Progenitor cell of endocrine pancreas (in vitro differentiated cells): ENCODE results near the gene GLIS1. TPM values are rescaled to one million over a fixed set of nuclear protein-coding genes. Genes with fewer than 3 reads are reported as not detected.
A peak's percentile ranks its signal among the peaks of the same experiment; 100 is the strongest.

ENCODE experiments used
- DNase-seq: peaks from one replicate; pipeline ENCODE4 v3.0.0; 2021; ENCODE audit warnings: low spot score; ENCODE audit not compliant: unreplicated experiment
- H3K27ac Mint-ChIP-seq: 2 replicates; pipeline ENCODE4 v1.8.0; 2021; ENCODE audit warnings: mild to moderate bottlenecking, moderate library complexity, mixed read lengths
- H3K27me3 Mint-ChIP-seq: 2 replicates; pipeline ENCODE4 v1.8.0; 2021; ENCODE audit warnings: mixed read lengths
- H3K36me3 Mint-ChIP-seq: 2 replicates; pipeline ENCODE4 v1.8.0; 2022; ENCODE audit warnings: mixed read lengths; ENCODE audit not compliant: insufficient read depth
- H3K4me1 Mint-ChIP-seq: 2 replicates; pipeline ENCODE4 v1.8.0; 2021; ENCODE audit warnings: low read depth, mixed read lengths
- H3K4me3 Mint-ChIP-seq: 2 replicates; pipeline ENCODE4 v1.8.0; 2021; ENCODE audit warnings: low read depth, mild to moderate bottlenecking, moderate library complexity, mixed read lengths
- H3K9me3 Mint-ChIP-seq: 2 replicates; pipeline ENCODE4 v1.8.0; 2021; ENCODE audit warnings: low read depth, mixed read lengths
- total RNA-seq: library from RNA; stranded (reverse); gene quantifications from 2 replicates; pipeline ENCODE4 v1.2.1, GENCODE V29; 2021
- TF ChIP-seq, protein P1 (sequence below): fragments of 200-600 bp; sonication (generic); IDR thresholded peaks from one replicate; pipeline ENCODE4 v1.5.0; 2021; ENCODE audit warnings: antibody characterized with exemption, mild to moderate bottlenecking; ENCODE audit not compliant: unreplicated experiment

The GLIS1 gene
- total RNA-seq, 1 donor from 2014 or later, result not detected

DNA sequence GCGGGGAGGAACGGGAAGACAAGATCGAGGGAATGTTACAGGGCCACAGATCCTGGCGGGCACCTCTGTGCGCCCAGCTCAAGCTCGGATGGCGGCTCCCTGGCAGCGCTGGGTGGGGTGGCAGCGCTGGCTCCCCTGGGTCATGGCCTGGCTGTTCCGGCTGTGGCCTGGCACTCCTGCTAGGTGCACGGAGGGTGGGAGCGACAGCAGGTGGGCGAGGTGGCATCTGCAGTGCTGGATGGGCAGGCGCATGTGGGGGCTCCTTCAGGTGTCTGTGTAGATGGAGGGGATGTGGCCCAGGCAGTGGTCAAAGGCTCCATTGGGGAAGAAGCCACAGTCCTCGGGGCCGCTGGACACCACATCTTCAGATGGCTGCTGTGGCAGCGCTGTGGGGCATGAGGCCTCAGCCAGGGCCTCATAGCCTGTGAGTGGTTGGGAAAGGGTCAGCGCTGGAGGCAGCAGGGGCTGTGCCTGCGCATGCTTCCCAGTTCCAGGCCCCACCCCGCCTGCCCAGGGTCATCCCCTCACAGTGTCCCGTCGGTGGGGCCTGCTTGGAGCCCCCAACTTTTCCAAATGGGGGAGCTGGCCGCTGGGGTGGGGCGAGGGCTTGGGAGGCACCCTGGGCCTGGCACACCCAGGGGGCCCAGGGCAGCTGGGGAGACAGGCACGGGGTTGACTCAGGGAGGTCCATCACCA is 232.5 kb downstream of the GLIS1 start:
- H3K4me3 Mint-ChIP-seq, result no peak overlapping the region

DNA sequence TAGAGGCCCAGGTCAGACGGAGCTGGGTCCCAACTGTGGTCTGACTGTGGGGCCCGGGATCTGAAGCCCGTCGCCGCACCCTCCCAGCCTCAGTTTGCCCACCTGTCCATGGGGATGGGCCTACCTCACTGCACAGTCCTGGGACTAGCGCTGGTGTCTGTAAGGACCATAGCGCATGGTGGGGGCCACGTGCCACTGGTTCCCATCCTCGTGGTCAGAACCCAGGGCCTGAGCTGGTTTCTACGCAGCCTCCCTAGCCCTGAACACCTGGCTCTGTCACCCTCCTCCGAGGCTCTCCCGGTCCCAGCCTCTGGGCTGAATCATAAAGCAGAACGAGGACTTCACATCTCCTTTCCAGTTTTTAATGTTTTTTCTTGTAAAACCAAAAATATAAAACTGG is 233.1 kb downstream of the GLIS1 start:
- H3K27me3 Mint-ChIP-seq, result peaks cover 14% of the 10 kb centered on the region
- H3K27ac Mint-ChIP-seq, result no peak overlapping the region
- H3K36me3 Mint-ChIP-seq, result no peaks in the 10 kb centered on the region
- no peaks in the 10 kb centered on the region for H3K4me1 Mint-ChIP-seq
- TF ChIP-seq, protein P1, sequence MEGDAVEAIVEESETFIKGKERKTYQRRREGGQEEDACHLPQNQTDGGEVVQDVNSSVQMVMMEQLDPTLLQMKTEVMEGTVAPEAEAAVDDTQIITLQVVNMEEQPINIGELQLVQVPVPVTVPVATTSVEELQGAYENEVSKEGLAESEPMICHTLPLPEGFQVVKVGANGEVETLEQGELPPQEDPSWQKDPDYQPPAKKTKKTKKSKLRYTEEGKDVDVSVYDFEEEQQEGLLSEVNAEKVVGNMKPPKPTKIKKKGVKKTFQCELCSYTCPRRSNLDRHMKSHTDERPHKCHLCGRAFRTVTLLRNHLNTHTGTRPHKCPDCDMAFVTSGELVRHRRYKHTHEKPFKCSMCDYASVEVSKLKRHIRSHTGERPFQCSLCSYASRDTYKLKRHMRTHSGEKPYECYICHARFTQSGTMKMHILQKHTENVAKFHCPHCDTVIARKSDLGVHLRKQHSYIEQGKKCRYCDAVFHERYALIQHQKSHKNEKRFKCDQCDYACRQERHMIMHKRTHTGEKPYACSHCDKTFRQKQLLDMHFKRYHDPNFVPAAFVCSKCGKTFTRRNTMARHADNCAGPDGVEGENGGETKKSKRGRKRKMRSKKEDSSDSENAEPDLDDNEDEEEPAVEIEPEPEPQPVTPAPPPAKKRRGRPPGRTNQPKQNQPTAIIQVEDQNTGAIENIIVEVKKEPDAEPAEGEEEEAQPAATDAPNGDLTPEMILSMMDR, result no peak
- no peak for DNase-seq
- no peaks in the 10 kb centered on the region for H3K9me3 Mint-ChIP-seq
- H3K4me3 Mint-ChIP-seq, result no peak overlapping the region

More for the DNA sequence above, 232.5 kb downstream of the GLIS1 start:
- no peak overlapping the region for H3K27ac Mint-ChIP-seq
- H3K9me3 Mint-ChIP-seq, result no peaks in the 10 kb centered on the region
- no peaks in the 10 kb centered on the region for H3K4me1 Mint-ChIP-seq
- H3K27me3 Mint-ChIP-seq, result peaks cover 9% of the 10 kb centered on the region
- no peak for DNase-seq
- TF ChIP-seq, protein P1, result no peak
- no peaks in the 10 kb centered on the region for H3K36me3 Mint-ChIP-seq

DNA sequence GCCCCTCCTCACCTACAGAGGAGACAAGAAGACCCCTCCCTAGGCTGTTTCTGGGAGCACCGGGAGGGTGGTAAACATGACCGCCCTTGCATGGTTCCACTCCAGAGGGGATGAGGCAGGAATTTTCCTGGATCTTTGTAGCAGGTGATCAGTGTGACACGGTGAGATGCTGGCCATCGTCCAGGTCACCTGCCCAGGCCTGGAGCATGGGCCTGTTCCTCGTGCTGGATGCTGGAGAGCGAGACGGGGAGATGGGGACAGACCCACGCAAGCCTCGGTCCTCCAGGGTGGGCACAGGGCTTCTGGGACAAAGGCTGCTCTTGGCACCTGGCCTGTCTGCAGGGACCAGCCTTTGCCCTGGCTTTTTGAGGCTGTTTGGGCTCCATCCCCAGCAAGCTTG is 233.6 kb downstream of the GLIS1 start:
- DNase-seq, result no peak
- Mint-ChIP-seq H3K36me3 (no peaks in the 10 kb centered on the region), H3K4me1 (no peaks in the 10 kb centered on the region), H3K9me3 (no peaks in the 10 kb centered on the region), H3K4me3 (no peak overlapping the region), H3K27ac (no peak overlapping the region), H3K27me3 (peaks cover 14% of the 10 kb centered on the region)
- TF ChIP-seq, protein P1, result no peak

DNA sequence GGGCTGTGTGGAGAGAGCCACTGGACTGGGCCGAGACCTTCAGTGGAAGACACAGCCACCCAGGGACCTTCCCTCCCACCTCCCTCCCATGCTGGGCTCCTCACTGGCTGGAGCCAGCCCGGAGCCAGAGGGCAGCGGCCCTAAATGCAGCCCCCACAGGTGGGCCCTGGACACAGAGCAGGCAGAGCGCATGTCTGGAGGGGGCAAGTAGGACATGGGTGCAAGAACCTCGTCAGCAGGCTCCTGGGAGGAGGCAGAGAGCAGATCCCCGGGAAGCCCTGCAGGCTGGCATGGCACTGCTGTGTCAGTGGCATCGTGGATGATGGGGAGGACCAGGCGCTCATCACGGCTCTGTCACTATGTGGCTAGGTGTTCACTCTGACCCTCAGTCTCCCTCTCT is 234.1 kb downstream of the GLIS1 start:
- H3K4me3 Mint-ChIP-seq, result no peak overlapping the region
- H3K9me3 Mint-ChIP-seq, result no peaks in the 10 kb centered on the region
- peaks cover 14% of the 10 kb centered on the region for H3K27me3 Mint-ChIP-seq
- no peaks in the 10 kb centered on the region for H3K36me3 Mint-ChIP-seq
- no peak for DNase-seq
- H3K27ac Mint-ChIP-seq, result no peak overlapping the region
- H3K4me1 Mint-ChIP-seq, result no peaks in the 10 kb centered on the region
- TF ChIP-seq, protein P1, result no peak

DNA sequence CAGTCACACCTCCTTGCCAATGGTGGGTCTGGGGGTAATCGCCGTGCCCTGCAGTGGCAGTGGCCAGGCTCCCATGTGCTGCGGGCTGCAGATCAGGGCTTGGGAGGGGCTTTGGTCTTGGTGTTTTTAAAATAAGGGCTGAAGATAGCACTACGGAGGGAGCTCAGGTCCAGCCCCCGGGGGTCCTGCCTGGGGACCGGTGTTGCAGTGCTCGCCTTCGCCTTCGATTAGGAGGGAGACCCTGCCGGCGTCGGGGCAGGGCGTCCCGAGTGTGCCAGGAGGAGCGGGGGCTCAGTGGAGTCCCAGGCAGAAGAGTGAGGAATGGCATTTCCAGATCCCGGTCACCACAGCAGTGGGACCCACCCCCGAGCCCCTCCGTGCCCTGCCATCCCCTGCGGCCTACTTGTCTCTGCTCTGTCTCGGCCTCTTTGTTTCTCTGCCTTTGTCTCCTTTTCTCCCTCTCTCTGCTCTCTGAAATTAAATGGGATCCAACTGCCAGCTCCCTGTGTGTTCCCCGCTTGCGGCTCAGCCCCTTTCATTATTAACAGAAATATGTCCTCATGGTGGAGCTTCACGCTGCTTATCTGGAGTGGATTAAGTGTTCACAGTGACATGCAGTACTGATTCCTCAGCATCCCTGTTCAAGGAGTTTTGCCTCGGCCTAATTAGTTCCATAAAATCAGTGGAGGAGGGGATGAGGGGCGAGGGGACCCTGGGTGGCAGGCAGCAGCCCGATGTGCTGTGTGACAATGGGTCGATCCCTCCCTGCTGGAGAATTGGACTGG is 235.3 kb downstream of the GLIS1 start:
- peaks cover 17% of the 10 kb centered on the region for H3K27me3 Mint-ChIP-seq
- TF ChIP-seq, protein P1, result no peak

More for the DNA sequence above, 235.3 kb downstream of the GLIS1 start:
- DNase-seq, result no peak
- Mint-ChIP-seq H3K36me3 (no peaks in the 10 kb centered on the region), H3K4me1 (no peaks in the 10 kb centered on the region), H3K9me3 (no peaks in the 10 kb centered on the region), H3K4me3 (no peak overlapping the region), H3K27ac (peak overlapping the region; percentile 40)
